HL-60 (cell line): ENCODE measurements around the gene ALKBH6.
"Not testable (repeated sequence)": the region's sequence is repeated elsewhere in the genome, so short reads cannot be mapped to it uniquely, and the experiment has no call there.

Experiments used
- DNase-seq, 2 experiments: peaks; one replicate each; pipeline ENCODE4 v3.0.0-alpha.2; 2010 to 2020; ENCODE audit warnings: low read depth in 1 of 2, low spot score in 1 of 2
- H3K27ac ChIP-seq: fragments of 250-450 bp; sonication (Bioruptor Pico); replicated peaks from 2 replicates; pipeline ENCODE4 v1.5.1; 2020; ENCODE audit warnings: mild to moderate bottlenecking, moderate library complexity
- H3K27me3 ChIP-seq: fragments of 250-450 bp; sonication (Bioruptor Pico); 2 replicates; pipeline ENCODE4 v1.5.1; 2021; ENCODE audit warnings: mild to moderate bottlenecking, moderate library complexity; ENCODE audit not compliant: insufficient read depth, poor library complexity, severe bottlenecking
- H3K4me3 ChIP-seq: replicated peaks from 2 replicates; pipeline ENCODE4 v1.5.1; 2011; ENCODE audit warnings: mild to moderate bottlenecking, control low read depth, low read length; ENCODE audit not compliant: insufficient read depth
- GABPA ChIP-seq: IDR thresholded peaks from 2 replicates; pipeline ENCODE4 v1.6.1; 2012; ENCODE audit warnings: low read depth
- POLR2AphosphoS5 ChIP-seq: IDR thresholded peaks from 2 replicates; pipeline ENCODE4 v1.6.1; 2012; ENCODE audit warnings: low read depth
- SPI1 ChIP-seq: IDR thresholded peaks from 2 replicates; pipeline ENCODE4 v1.6.1; 2012; ENCODE audit warnings: low read depth, mild to moderate bottlenecking, borderline replicate concordance
- TF ChIP-seq, protein P1 (sequence below): IDR thresholded peaks from one replicate; pipeline ENCODE4 v1.5.1; 2011; ENCODE audit warnings: low read length, control low read depth, inconsistent platforms; ENCODE audit not compliant: insufficient read depth
- TF ChIP-seq, protein P2 (sequence below): IDR thresholded peaks from 2 replicates; pipeline ENCODE4 v1.6.1; 2012; ENCODE audit warnings: low read depth; ENCODE audit not compliant: insufficient replicate concordance

ALKBH6 gene

DNA sequence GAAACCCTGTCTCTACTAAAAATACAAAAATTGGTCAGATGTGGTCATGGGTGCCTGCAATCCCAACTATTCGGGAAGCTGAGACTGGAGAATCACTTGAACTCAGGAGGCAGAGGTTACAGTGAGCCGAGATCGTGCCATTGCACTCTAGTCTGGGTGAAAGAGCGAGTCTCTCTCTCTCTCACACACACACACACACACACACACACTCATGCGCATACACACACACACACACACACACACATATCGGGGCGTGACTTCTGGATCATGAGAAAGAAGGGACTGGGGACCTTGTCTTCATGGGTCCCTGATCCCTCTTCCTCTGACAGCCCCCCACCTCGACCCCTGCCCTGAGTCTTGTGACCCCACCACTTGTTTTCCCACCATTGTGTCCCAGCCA is 30.8 kb downstream of the ALKBH6 start:
- TF ChIP-seq POLR2AphosphoS5: no peak
- no peak for TF ChIP-seq GABPA
- TF ChIP-seq SPI1: no peak
- TF ChIP-seq, protein P1, sequence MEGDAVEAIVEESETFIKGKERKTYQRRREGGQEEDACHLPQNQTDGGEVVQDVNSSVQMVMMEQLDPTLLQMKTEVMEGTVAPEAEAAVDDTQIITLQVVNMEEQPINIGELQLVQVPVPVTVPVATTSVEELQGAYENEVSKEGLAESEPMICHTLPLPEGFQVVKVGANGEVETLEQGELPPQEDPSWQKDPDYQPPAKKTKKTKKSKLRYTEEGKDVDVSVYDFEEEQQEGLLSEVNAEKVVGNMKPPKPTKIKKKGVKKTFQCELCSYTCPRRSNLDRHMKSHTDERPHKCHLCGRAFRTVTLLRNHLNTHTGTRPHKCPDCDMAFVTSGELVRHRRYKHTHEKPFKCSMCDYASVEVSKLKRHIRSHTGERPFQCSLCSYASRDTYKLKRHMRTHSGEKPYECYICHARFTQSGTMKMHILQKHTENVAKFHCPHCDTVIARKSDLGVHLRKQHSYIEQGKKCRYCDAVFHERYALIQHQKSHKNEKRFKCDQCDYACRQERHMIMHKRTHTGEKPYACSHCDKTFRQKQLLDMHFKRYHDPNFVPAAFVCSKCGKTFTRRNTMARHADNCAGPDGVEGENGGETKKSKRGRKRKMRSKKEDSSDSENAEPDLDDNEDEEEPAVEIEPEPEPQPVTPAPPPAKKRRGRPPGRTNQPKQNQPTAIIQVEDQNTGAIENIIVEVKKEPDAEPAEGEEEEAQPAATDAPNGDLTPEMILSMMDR: no peak
- TF ChIP-seq, protein P2, sequence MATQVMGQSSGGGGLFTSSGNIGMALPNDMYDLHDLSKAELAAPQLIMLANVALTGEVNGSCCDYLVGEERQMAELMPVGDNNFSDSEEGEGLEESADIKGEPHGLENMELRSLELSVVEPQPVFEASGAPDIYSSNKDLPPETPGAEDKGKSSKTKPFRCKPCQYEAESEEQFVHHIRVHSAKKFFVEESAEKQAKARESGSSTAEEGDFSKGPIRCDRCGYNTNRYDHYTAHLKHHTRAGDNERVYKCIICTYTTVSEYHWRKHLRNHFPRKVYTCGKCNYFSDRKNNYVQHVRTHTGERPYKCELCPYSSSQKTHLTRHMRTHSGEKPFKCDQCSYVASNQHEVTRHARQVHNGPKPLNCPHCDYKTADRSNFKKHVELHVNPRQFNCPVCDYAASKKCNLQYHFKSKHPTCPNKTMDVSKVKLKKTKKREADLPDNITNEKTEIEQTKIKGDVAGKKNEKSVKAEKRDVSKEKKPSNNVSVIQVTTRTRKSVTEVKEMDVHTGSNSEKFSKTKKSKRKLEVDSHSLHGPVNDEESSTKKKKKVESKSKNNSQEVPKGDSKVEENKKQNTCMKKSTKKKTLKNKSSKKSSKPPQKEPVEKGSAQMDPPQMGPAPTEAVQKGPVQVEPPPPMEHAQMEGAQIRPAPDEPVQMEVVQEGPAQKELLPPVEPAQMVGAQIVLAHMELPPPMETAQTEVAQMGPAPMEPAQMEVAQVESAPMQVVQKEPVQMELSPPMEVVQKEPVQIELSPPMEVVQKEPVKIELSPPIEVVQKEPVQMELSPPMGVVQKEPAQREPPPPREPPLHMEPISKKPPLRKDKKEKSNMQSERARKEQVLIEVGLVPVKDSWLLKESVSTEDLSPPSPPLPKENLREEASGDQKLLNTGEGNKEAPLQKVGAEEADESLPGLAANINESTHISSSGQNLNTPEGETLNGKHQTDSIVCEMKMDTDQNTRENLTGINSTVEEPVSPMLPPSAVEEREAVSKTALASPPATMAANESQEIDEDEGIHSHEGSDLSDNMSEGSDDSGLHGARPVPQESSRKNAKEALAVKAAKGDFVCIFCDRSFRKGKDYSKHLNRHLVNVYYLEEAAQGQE: no peak
- Histone ChIP-seq H3K4me3 (no peak overlapping the region), H3K27ac (no peak overlapping the region), H3K27me3 (no peaks in the 10 kb centered on the region)
- no peak for DNase-seq

DNA sequence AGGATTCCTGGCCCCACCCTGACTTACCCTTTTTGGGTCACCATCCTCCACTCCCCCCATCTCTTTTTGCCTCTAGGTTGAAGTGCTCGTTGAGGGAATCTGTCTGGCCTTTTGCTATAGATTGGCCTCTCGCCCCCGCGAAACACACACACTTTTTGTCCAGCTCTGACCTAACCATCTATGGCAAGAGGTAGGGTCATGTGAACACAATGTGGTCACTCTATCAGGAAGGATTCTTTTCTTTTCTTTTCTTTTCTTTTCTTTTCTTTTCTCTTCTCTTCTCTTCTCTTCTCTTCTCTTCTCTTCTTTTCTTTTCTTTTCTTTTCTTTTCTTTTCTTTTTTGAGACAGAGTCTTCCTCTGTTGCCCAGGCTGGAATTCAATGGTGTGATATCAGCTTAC is 33.0 kb downstream of the ALKBH6 start:
- H3K4me3 ChIP-seq, DNase-seq, H3K27ac ChIP-seq, H3K27me3 ChIP-seq: not testable (repeated sequence)

DNA sequence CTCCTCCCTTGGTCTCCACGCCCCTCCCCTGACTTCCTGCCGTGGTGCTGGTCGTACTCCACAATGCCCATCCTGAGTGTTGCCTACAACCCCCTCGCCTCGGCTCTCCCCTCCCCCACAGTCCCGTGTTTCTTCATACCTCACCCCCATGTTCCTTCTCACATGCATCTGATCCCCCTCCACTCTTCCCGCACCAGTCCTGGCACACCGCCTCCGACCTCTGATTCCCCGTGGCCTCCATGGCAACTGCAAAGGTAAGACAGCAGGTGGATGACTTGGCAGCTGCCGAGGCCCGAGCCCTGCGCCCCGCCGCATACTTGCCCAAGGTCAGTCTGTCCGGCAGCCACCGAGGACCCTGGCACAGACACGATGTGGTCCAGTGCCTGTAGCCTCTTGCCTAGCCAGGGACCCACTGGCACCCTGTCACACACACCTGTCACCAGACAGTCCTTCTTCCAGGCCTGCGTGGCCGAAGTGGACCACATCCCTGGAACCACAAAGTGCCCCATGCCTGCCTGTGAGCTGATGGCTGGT is 35.1 kb downstream of the ALKBH6 start:
- no peak for DNase-seq
- Histone ChIP-seq H3K27ac (no peak overlapping the region), H3K4me3 (no peak overlapping the region), H3K27me3 (no peaks in the 10 kb centered on the region)
- TF ChIP-seq SPI1 (no peak), POLR2AphosphoS5 (no peak), GABPA (no peak)
- TF ChIP-seq, protein P1: no peak
- TF ChIP-seq, protein P2: no peak

DNA sequence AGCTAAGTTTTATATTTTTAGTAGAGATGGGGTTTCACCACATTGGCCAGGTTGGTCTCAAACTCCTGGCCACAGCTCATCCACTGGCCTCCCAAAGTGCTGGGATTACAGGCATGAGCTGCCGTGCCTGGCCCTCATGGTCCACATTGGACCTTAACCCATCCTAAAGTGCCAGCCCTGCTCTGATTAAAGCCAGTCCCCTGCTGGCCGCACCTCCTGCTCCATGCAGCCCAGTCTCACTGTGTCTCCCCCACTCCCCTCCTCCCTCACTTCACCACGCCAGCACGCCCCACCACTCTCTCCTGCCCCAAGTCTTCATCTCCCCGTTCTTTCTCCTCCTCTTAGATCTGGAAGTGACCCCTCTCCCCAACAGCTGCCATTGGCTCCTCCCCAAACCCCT is 35.7 kb downstream of the ALKBH6 start:
- no peak overlapping the region for H3K27ac ChIP-seq
- no peak overlapping the region for H3K4me3 ChIP-seq
- TF ChIP-seq POLR2AphosphoS5 (no peak), GABPA (no peak)
- TF ChIP-seq, protein P2: no peak
- DNase-seq: no peak
- no peaks in the 10 kb centered on the region for H3K27me3 ChIP-seq
